GM19455 (cell line): ENCODE measurements around the gene COPS9.

Experiments used
- ATAC-seq: cut with Tn5 transposase; IDR thresholded peaks from one replicate; pipeline ENCODE4 v1.9.1; 2021; ENCODE audit not compliant: unreplicated experiment

Gene COPS9

DNA sequence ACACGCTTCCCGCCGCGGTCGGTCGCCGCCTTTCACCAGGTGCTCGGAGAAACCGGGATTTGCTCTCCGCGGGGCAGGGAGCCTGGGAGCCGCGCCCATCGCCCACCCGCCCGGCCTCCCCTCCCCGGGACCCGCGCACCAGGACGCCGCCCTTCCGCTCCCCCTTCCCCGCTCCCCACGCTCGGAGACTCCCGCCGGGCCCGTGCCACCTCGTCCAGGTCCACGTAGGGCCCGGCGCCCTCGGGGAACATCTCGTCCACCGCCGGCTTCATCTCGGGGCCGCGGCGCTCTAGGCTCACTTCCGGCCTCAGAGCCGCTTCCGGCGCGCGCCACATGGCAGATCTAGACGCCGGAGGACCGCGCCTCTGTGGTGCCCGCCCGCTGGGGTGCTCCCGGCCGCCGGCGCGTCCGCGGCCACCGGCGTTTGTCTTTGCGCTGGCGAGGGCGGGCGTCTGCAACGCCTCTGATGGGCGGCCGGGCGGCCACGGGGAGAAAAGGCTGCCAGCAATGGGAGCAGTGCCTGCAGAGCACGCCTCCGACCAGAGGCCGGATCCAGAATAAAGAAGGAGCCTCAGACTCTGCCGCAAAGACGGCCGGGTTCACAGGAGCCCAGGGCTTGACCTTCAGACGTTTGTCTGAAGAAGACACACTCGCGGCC is at the start of gene COPS9:
TSS of gene COPS9 (minus strand) at position 293 of the 658 bp plus-strand sequence. CDS start at position 272, 21 bp downstream.
- ATAC-seq: peak; percentile 93

DNA sequence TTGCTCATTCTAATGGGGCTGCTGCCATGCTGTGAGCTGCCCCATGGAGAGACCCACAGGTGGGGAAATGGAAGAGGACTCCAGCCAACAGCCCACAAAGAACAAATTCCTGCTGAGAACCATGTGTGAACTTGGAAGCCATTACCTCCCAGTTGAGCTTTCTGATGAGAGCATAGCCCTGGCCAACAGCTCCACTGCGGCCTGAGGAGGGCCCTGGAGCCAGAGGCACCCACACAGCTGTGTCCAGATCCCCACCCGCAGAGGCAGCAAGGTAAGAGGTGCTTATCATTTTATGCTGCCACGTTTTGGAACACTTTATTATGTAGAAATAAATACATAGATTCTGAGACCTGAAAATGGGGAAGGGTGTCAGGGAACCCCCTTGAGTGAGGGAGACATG is 48.6 kb upstream of the COPS9 start:
- ATAC-seq: no peak

DNA sequence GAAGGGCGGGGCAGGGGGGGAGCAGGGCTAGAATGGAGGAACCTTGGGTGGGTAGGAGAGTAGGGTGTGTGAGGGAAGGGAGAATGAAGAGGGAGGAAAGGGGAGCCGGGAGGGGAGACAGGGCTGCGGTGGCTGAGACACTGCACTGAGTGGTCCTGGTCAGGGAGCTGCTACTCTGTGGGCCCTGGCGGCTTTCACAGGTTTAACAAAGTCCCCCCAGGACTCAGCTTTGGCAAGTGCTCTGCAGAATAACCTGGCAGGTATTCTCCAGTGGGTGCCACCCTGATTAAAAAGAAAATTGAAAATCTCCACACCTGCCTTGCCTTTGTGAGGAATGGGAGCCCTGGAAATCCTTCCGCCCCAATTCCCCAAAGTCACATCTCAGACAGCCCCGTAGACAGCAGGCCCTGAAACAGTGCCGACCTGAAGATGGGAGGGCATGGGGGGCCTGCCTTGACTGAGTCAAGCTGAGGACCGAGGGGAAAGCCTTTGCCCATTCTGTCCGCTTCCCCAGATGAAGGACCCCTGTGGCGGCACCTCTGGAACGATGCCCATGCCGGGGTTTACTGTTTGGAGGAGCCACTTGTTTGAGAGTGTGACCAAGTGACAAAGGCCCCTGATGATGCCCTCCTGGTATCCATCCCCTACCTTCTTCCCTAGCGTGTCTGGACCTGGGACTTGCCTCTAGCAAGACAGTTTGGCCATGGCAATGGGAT is 47.9 kb upstream of the COPS9 start:
- no peak for ATAC-seq

DNA sequence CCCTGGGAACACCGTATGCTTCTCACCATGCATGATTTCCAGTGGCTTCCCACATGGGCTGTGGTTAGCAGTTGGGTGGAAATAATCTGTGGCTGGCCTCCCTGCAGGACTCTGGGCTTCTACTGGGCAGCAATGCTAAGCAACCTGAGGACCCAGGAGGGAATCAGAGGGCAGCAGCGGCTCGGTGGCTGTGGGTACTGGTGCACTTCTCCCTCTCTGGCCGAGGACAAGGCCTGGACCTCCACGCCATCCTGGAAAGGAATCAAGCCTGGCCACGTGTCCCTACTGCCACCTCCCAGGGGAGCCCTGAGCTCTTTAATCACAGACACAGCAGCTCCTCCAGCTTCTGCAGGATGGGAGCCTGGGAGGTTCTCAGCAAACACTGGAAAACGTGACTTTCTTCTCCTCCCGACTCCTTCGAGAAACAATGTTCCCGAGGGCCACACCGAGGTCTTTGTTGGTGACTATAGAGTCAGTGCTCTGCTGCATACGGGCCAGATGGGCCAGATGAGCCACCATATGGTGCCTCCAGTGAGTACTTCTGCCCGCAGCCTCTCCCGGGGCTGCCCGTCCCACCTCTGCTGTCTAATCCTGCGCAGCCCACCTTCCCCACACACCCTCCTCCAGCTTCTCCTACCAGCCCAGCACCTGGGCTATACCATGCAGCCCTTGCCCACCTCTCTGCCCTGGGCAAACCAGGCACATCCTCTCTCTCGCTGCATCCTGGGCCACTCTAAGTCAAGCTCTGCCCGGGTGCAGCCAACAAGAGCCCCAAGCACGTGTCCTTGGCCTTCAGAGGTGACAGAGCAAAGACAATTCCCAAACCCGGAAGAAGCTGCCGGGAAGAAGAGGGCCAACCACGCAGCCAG is 47.1 kb upstream of the COPS9 start:
- no peak for ATAC-seq

DNA sequence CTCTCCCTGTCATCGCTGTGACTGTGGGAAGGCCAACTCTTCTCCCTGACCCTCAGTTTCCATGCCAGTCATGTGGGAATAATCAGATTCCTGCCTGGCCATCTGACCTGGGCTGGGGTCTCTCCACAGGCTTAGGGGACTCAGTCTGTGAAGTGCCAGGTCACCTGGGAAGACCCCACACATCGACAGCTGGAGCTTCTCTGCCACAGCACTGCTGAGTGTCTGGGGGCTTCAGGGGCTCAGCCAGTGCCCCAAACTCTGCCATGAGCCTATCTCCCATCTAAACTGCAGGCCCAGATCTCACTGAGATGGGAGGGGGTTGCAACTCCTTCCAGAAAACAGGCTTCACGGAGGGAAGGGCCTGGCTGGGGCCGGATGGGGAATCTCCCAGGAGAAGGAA is 46.4 kb upstream of the COPS9 start:
- no peak for ATAC-seq

DNA sequence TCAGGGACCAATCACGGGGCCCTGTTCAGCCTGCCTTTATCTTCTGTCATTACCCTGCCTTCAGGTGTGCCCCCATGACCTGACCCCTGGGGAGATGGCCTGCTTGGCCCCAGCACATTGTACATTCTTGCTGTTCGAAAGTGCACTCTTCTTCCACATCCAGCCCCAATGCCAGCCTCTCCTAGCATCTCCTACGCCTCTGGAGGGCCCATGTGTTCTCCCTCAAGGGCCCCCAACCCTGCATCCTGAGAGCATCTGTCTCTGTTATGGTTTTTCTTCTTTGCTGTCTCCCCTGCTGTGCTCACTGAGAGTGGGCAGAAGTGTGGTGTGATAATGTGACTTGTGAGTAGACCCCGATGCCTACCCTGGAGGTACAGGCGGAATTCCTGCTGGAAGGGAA is 45.9 kb upstream of the COPS9 start:
- ATAC-seq: no peak

DNA sequence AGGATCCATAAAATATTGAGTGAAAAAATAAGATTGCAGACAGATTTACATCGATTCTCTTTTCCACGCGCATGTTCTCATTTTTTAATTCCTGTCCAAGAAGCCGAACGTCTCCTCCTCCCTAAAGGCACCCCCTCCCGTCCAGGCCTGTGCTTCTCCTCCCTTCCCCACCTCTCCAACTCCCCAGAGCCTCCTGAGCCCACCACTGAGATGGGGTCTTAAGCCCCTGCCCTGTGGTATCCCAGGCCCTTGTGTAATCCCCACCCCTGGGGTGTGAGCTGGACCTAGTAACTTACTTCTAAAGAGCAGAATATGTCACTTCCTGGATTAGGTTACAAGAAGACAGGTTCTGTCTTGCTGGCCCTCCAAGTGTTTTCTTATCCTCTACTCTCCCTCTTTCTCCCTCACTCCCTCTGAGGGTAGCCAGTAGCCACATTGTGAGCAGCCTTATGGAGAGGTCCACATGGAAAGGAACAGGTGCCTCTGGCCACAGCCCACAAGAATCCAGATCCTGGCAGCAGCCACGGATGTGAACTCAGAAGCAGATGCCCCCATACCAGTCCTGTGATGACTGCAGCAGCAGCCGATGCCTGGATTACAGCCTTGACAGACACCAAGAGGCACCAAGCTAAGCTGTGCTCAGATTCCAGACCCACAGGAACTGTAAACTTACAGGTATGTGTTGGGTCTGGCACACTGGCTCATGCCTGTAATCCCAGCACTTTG is 44.0 kb upstream of the COPS9 start:
- ATAC-seq: no peak

DNA sequence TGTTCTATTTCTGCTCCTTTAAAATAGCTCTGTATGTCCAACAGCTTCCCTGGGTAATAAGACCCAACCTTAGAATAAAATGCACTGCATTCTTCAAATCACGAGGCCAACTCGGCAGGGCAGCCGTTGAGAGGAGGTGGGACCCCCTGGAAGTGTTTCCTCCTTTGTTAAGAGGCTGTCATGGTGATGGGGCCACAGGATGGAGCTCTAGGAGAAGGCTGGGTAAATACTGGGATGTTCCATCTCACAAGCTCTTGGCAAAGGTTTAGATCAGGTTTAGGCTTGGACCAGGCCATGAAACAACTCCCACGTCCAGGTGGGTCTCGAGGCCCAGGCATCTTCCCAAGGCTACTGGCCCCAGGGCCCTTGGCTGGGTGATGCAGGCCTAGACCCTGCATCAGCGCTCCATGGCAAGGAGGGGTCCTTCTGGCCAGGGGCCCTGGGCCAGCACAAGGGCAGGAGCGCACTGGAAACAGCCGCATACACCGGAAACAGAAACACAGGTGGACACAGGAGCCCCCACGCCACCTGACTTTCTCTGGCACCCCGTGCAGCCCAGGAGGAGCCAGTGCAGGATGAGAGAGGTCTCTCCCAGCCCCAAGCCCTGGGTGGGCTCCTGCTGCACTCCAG is 43.2 kb upstream of the COPS9 start:
- no peak for ATAC-seq

DNA sequence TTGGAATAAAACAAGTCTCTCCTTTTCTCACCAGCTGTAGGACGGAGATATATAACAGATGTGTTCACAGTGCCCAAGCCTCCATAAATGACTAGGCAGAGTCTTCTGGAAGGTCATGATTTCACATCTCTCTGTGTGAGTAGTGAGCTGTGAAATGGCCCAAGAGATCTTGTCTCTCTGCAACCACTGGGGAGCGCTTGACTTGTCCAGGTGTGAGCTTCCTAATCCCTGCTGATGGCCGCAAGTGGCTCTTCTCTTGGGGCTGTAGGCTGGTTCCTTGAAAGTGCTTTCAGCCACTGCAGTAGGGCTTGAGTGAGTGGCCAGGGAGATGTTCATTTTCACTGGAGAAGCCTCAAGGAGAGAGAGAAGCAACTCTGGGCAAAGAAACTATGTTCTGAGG is 42.5 kb upstream of the COPS9 start:
- ATAC-seq: no peak

DNA sequence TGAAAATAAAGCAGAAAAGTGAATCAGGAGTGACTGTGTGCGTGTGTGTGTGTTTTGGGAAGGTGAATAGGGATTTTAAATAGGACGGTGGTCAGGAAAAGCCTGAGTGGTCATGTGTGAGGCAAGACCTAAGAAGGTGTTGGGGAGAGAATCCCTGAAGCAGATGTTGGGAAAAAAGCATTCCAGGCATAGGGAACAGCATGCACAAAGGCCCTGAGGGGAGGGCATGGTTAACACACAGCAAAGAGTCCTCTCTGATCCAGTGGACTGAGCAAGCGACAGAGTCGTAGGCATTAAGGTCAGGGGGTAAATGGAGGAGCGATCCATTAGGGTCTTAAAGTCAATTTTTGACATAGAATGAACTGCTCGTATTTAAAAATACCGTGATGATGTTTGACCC is 38.4 kb upstream of the COPS9 start:
- no peak for ATAC-seq

DNA sequence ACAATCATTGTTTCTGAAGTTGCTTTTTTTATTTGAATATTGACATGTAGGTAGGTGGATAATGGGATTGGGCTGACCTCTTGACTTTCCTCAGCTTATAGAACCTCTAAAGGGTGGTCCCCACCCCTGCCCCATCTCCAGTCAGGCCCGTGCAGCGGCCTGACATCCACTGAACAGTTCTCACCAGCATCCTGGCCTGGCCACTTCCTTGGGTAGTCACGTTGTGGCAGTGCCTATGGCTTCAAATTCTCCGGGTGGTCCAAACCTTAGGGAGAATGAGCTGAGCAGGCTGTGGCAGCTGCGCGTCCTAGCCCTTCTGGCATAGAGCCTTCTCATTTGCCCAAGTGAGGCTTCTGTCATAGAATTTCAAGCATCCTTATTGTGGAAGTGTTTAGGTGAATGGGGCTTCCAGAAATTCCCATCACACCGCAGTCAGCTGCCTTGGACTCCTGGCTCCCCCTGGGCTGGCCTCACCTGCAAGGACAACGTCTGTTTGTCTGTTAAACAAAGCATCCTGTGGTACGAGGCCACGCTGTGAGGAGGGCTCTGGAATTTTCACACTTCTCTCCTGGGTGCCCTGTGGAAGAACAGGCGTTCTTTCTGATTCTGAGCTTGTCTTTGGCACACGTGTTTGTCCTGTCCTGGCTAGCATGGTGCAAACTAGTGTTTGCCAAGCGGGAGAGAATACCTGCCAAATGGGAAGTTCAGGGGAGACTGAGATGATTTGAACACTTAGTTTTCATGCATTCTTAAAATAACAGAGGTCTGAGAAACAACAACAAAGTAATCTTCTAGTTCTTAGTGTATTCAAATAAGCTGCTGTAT is 36.2 kb upstream of the COPS9 start:
- ATAC-seq: no peak

DNA sequence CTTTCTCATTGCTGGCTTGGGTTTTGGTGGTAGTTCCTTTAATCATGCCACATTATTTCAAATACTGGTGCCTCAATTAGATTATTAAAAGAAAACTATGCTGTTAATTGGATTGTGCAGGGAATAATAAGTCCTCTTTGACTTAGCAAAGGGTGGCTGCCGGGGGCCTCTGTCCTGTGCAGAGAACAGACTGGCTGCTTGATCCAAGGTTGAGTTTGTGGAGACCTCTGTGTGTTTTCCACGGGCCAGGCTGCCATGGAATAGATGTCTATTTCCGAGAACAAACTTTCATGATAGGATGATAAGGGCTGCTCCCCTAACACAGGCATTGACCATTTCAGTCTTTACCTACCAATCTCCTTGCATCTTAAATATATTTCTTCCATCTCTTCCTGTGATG is 34.8 kb upstream of the COPS9 start:
- ATAC-seq: no peak

DNA sequence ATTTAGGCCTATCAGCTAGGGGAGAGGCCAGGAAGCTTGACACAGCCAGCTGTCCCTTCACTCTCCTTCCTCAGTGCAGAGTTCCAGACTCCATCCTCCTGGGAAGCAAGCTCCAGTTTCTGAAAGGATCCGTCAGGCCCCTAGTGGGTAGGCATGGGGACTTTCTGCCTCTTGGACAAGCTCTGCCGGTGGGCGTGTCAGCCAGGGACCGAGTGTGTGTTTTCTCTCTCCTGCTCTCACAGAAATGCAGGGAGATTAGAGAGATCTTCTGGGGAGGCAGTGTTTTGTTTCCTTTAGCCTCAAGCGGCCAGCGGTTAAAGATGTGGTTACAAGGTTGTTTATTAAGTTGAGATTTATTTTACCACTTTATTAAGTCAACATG is 34.2 kb upstream of the COPS9 start:
- no peak for ATAC-seq

DNA sequence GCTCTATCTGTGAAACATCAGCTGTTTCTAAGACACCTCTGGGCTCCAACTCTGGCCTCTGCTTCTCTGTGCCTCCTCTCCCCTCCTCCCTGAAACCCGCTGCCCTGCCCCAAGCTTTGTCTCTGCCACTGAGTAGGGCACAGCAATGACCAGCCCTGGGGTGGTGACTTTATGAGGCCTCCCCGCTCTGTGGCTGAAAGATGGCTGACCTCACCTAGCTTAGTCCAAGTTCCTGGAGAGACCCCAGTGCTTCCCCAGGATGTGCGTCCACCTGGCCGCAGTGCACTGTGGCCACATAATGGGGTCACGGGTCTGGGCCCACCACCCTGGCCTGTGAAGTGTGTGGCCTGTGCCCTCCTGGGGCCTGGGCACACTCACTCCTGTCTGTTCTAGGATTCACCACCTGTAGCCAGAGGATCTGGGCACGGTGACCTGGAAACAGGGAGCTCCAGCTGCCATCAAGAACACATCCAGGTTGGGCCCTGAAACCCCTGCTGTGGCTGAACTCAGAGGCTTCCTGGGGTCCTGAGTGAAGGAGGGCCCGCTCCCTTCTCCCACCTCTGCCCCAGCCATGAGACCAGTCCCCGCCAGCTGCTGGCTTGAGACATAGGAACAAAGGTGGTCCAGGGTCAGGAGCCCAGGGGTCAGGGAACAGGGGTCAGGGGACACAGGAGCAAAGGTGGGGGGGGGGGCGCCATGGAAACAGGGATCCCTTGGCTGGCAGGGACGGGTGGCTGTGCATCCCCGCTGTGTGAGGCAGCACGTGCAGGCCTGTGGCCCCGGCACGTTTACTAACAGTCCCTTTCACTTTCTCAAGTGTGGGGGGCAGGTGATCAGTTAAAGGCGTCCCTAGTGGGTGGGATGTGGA is 33.6 kb upstream of the COPS9 start:
- no peak for ATAC-seq

DNA sequence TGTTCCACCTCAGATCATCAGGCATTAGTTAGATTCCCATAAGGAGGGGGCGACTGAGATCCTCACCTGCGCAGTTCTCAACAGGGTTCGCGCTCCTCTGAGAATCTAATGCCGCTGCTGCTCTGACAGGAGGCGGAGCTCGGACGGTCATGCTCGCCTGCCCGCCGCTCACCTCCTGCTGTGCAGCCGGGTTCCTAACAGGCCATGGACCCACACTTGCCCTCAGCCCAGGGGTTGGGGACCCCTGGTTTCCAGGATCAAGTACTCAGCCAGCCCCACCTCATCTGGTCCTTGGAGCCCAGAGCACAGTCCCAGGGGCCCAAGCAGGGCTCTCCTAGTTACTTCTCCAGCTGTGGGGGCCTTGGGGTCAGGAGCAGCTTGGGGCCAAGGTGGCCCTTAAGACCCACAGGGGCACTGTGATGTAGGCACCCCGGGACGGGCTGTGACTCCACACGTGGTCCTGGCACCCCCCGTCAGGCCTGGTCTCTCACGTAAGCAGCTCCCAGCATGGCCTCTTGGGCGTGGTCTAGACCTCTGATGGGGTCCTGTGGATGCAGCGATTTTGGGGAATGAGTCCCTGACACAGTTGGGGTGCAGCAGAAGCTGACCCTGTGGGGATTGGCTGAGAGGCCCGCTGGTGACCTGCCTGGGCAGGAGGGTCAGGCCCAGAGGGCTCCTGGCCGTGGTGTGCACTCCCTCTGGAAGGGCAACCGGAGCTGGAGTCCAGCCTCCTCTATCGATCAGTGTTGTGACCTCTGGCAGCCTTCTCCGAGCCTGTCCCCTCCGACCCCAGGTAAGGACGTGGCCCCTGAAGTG is 32.6 kb upstream of the COPS9 start:
- ATAC-seq: no peak

DNA sequence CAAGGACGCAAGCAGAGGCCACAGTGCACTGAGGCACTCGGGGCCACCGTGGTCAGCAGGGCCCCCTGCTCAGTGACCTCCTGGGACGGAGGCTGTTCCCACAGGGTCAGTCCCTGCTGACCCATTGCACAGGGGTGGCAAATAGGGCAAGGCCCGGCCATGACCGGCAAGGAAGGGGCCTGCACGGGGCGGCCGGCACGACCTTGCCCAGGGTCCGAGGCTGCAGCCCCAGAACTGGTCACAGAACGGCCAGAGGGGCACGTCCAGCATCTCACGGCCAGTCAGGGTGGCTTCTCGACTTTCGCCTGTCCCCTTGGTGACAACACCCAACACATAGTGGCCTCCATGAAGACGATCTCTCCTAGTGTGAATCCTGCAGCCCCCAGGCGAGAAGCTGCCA is 31.9 kb upstream of the COPS9 start:
- no peak for ATAC-seq

DNA sequence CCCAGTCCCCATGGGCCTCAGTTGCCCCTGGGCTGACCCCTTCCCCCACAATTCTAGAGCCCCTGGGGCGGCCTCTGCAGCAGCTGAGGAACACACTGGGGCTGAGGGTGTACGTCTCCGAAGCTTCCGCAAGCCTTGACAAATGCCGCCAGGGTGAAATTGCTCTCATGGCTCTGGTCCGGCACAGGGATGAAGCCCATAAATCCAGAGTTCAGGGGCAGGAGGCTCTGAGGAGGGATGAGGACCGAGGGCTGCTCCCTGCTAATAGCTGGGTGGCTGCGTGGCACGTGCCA is 31.4 kb upstream of the COPS9 start:
- no peak for ATAC-seq
